ENCODE data around the gene GLIS1. TPM values are rescaled to one million over a fixed set of nuclear protein-coding genes. Genes with fewer than 3 reads are reported as not detected.

The GLIS1 gene
- total RNA-seq, 1 experiment from 2014 or later: 0.39 TPM

DNA sequence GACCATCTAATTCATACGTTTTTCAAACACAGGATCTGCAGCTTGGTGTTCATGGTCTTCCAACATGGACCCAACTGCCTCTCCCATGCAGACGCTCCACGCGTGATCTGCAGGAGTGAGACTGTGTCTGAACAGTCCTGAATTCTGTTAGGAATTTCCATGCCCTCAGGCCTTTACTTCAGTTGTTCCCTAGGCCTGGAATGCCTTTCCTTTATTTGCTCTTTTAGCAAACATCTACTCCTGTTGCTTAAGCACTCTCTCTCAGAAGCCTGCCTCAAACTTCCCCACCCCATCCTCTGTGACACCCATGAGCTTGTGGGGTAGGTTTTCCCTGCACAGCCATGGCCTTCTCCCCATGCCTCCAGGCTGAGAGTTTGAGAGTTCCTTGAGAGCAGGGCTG is 206.1 kb downstream of the GLIS1 start:
- no peaks in the 10 kb centered on the region for H3K79me2 ChIP-seq (ENCODE audit: insufficient read depth, low read length)
- intact Hi-C loops (cut with micrococcal nuclease): no loop called here
- H3K9ac ChIP-seq (ENCODE audit: low read length): no peak overlapping the region
- no peak overlapping the region for H3K4me2 ChIP-seq (ENCODE audit: low read length)
- TF ChIP-seq, protein P1, sequence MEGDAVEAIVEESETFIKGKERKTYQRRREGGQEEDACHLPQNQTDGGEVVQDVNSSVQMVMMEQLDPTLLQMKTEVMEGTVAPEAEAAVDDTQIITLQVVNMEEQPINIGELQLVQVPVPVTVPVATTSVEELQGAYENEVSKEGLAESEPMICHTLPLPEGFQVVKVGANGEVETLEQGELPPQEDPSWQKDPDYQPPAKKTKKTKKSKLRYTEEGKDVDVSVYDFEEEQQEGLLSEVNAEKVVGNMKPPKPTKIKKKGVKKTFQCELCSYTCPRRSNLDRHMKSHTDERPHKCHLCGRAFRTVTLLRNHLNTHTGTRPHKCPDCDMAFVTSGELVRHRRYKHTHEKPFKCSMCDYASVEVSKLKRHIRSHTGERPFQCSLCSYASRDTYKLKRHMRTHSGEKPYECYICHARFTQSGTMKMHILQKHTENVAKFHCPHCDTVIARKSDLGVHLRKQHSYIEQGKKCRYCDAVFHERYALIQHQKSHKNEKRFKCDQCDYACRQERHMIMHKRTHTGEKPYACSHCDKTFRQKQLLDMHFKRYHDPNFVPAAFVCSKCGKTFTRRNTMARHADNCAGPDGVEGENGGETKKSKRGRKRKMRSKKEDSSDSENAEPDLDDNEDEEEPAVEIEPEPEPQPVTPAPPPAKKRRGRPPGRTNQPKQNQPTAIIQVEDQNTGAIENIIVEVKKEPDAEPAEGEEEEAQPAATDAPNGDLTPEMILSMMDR (IDR thresholded peaks at IDR 0.05 in 2 of 3, conservative IDR thresholded peaks at IDR 0.05 in 1 of 3; ENCODE audit: borderline replicate concordance in 1 of 3, insufficient read depth in 1 of 3, low read depth in 2 of 3, low read length in 2 of 3): no peak
- TF ChIP-seq, protein P2, sequence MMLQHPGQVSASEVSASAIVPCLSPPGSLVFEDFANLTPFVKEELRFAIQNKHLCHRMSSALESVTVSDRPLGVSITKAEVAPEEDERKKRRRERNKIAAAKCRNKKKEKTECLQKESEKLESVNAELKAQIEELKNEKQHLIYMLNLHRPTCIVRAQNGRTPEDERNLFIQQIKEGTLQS (IDR thresholded peaks at IDR 0.05): no peak
- TF ChIP-seq POLR2A (IDR thresholded peaks at IDR 0.05; ENCODE audit: borderline replicate concordance, extremely low read depth, insufficient read depth, insufficient read length): no peak
- no peak for TF ChIP-seq SRF (IDR thresholded peaks at IDR 0.05; ENCODE audit: low read depth)
- TF ChIP-seq POLR2AphosphoS5 (IDR thresholded peaks at IDR 0.05; ENCODE audit: low read depth, low read length): no peak
- TF ChIP-seq, protein P3, sequence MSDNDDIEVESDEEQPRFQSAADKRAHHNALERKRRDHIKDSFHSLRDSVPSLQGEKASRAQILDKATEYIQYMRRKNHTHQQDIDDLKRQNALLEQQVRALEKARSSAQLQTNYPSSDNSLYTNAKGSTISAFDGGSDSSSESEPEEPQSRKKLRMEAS (IDR thresholded peaks at IDR 0.05): no peak
- TF ChIP-seq EZH2phosphoT487 (IDR thresholded peaks at IDR 0.05; ENCODE audit: borderline replicate concordance): no peak
- ATAC-seq (no peak), DNase-seq (ENCODE audit: low read depth, low spot score) (no peak)
- BruUV-seq (replicated peaks): no TSS peak
- H2AFZ ChIP-seq (ENCODE audit: low read depth, low read length, poor library complexity, severe bottlenecking): no peak overlapping the region
- no peak overlapping the region for H3K4me3 ChIP-seq (replicated peaks in 1 of 2; ENCODE audit: low read depth in 1 of 2, low read length in 2 of 2)
- RAD21 ChIA-PET (ENCODE audit: low non-redundant PET in 1 of 2, low total read pairs in 2 of 2, uncharacterized antibody in 2 of 2, unreplicated experiment in 2 of 2): no interaction called here
- CTCF ChIA-PET: interaction anchor here (2.1 kb wide), 1 partner anchor 8 kb away, joined by 8 read pairs; no protein-coding TSS in a partner anchor
- H3K27me3 ChIP-seq (ENCODE audit: insufficient read depth, low read length): peaks cover 4% of the 10 kb centered on the region; the same call in 1 of the 2 replicates
- no peak overlapping the region for H3K27ac ChIP-seq (ENCODE audit: low read depth, low read length)
- H3K4me1 ChIP-seq (ENCODE audit: control insufficient read depth in 1 of 2, insufficient read depth in 2 of 2, low read length in 2 of 2): no peaks in the 10 kb centered on the region
- H3K36me3 ChIP-seq (ENCODE audit: control insufficient read depth in 1 of 2, insufficient read depth in 2 of 2, low read length in 2 of 2): no peaks in the 10 kb centered on the region
- no peaks in the 10 kb centered on the region for H4K20me1 ChIP-seq (ENCODE audit: insufficient read depth)
- POLR2A ChIA-PET: no interaction called here
- no peaks in the 10 kb centered on the region for H3K9me2 ChIP-seq (ENCODE audit: insufficient read depth)
- no peaks in the 10 kb centered on the region for H3K9me3 ChIP-seq (ENCODE audit: control insufficient read depth in 1 of 2, insufficient read depth in 1 of 2, low read depth in 1 of 2, low read length in 2 of 2)

DNA sequence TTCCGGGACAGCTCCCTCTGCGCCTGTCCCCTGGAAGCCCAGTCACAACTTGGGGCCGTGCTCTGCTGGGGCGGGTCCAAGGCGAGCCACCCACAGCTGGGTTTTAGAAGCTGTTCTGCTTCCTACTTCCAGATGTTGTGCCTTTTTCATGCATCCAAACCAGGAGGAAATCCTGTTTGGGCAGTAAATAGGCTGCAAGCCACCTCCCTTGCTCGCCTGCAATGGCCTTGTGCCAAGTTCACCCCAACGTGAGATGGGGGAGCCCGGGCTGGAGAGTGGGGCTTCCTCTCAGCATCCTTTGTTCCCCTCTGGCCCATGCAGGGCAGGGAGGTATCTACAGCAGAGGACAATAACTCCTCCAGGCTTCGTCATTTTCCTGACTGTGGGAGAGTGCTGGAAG is 206.6 kb downstream of the GLIS1 start:
- intact Hi-C loops (cut with micrococcal nuclease): no loop called here

More for the DNA sequence above, 206.6 kb downstream of the GLIS1 start:
- peaks cover 4% of the 10 kb centered on the region; the same call in 1 of the 2 replicates for H3K27me3 ChIP-seq (ENCODE audit: insufficient read depth, low read length)
- H3K4me1 ChIP-seq (ENCODE audit: control insufficient read depth in 1 of 2, insufficient read depth in 2 of 2, low read length in 2 of 2): no peaks in the 10 kb centered on the region
- H3K9ac ChIP-seq (ENCODE audit: low read length): no peak overlapping the region
- H3K36me3 ChIP-seq (ENCODE audit: control insufficient read depth in 1 of 2, insufficient read depth in 2 of 2, low read length in 2 of 2): no peaks in the 10 kb centered on the region
- no peaks in the 10 kb centered on the region for H4K20me1 ChIP-seq (ENCODE audit: insufficient read depth)
- ATAC-seq (no peak), DNase-seq (ENCODE audit: low read depth, low spot score) (no peak)
- no peak overlapping the region for H3K27ac ChIP-seq (ENCODE audit: low read depth, low read length)
- H3K4me3 ChIP-seq (replicated peaks in 1 of 2; ENCODE audit: low read depth in 1 of 2, low read length in 2 of 2): no peak overlapping the region
- ChIA-PET POLR2A (no interaction called here), CTCF (interaction anchor here (2.1 kb wide), 1 partner anchor 9 kb away, joined by 8 read pairs; no protein-coding TSS in a partner anchor), RAD21 (ENCODE audit: low non-redundant PET in 1 of 2, low total read pairs in 2 of 2, uncharacterized antibody in 2 of 2, unreplicated experiment in 2 of 2) (no interaction called here)
- no peaks in the 10 kb centered on the region for H3K9me3 ChIP-seq (ENCODE audit: control insufficient read depth in 1 of 2, insufficient read depth in 1 of 2, low read depth in 1 of 2, low read length in 2 of 2)
- H2AFZ ChIP-seq (ENCODE audit: low read depth, low read length, poor library complexity, severe bottlenecking): no peak overlapping the region
- H3K79me2 ChIP-seq (ENCODE audit: insufficient read depth, low read length): no peaks in the 10 kb centered on the region
- no peak overlapping the region for H3K4me2 ChIP-seq (ENCODE audit: low read length)
- no peaks in the 10 kb centered on the region for H3K9me2 ChIP-seq (ENCODE audit: insufficient read depth)
- TF ChIP-seq, protein P1 (IDR thresholded peaks at IDR 0.05 in 2 of 3, conservative IDR thresholded peaks at IDR 0.05 in 1 of 3; ENCODE audit: borderline replicate concordance in 1 of 3, insufficient read depth in 1 of 3, low read depth in 2 of 3, low read length in 2 of 3): no peak
- TF ChIP-seq EGR1 (IDR thresholded peaks at IDR 0.05; ENCODE audit: low read depth) (no peak), POLR2A (IDR thresholded peaks at IDR 0.05; ENCODE audit: borderline replicate concordance, extremely low read depth, insufficient read depth, insufficient read length) (no peak), SRF (IDR thresholded peaks at IDR 0.05; ENCODE audit: low read depth) (no peak), RAD21 (IDR thresholded peaks at IDR 0.05; ENCODE audit: low read depth) (no peak)
- no TSS peak for BruUV-seq (replicated peaks)
